ENCODE data around the gene EYA4. TPM values are rescaled to one million over a fixed set of nuclear protein-coding genes. Genes with fewer than 3 reads are reported as not detected.

Gene EYA4
- polyA plus RNA-seq, 1 donor, result 0.21 TPM

DNA sequence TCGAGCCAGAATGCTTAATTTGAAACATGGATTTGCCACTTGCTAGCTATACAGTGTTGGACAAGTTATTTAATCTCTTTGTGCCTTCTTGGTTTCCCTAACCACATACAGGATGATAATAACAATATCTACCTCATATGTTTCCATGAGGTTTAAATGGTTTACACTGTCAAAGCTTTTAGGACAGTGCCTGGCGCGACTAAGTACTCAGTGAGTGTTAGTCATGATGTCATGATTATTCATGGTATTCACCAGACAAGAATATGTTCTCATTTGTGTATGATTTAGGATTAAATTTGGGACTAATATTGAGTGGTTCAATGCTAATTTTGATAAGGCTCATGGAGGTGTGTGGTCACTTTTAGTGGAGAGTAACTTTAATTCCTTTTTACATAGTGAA lies 167.4 kb downstream of the EYA4 start:
- H3K36me3 ChIP-seq (ENCODE audit: control insufficient read depth, insufficient read depth, low read length), result no peaks in the 10 kb centered on the region
- no peak for DNase-seq
- H3K27ac ChIP-seq (ENCODE audit: low read length), result no peak overlapping the region
- WGBS (ENCODE audit: insufficient coverage, low lambda C conversion rate), result 67% methylated on average over 1 of the region's 3 CpGs
- no peaks in the 10 kb centered on the region for H3K27me3 ChIP-seq (ENCODE audit: control insufficient read depth, insufficient read depth, low read length)
- H3K4me3 ChIP-seq (ENCODE audit: low read length), result no peak overlapping the region
- H3K4me1 ChIP-seq (ENCODE audit: control insufficient read depth, insufficient read depth, low read length), result no peaks in the 10 kb centered on the region
- H3K9me3 ChIP-seq (ENCODE audit: control insufficient read depth, low read depth, low read length), result no peaks in the 10 kb centered on the region

DNA sequence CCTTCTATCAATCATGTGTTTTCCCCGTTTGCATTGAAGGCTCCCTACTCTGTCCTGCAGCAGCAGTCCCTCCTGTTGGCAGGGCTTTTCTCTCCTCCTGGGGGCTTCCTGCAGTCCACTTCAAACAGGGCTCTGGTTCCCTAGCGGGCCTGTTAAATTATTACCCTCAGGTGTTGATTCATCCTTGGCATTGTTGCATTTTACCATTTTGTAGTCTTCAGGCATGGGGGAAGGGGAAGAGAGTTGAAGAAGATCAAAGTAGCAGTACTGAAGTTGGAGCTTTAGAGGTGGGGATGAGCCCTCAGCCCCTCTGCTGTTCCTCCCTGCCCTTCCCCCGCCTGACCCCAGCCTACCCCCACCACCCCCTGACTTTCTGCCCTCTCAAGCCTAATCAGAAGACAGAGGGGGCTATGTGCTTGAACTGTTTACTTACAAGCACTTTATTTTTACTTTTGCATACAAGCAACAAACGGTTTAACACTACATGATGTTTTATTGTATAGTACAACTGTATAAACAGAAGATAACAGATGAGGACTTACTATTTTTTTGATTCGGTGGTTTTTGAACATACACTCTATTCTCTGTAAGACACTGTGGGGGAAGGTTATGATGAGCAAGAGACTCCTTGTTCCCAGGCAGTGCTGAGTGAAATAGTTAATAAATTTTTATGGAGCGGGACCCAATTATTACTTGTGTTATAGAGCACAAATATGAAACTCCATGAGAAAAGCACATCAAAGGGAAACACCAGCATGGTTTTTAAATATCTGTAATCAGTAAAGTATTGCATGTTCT lies 169.7 kb downstream of the EYA4 start:
- 33% methylated on average over 3 of the region's 6 CpGs for WGBS (ENCODE audit: insufficient coverage, low lambda C conversion rate)
- no peaks in the 10 kb centered on the region for H3K36me3 ChIP-seq (ENCODE audit: control insufficient read depth, insufficient read depth, low read length)
- H3K27me3 ChIP-seq (ENCODE audit: control insufficient read depth, insufficient read depth, low read length), result no peaks in the 10 kb centered on the region
- H3K4me1 ChIP-seq (ENCODE audit: control insufficient read depth, insufficient read depth, low read length), result no peaks in the 10 kb centered on the region
- DNase-seq, result no peak
- no peak overlapping the region for H3K27ac ChIP-seq (ENCODE audit: low read length)
- no peaks in the 10 kb centered on the region for H3K9me3 ChIP-seq (ENCODE audit: control insufficient read depth, low read depth, low read length)
- no peak overlapping the region for H3K4me3 ChIP-seq (ENCODE audit: low read length)

DNA sequence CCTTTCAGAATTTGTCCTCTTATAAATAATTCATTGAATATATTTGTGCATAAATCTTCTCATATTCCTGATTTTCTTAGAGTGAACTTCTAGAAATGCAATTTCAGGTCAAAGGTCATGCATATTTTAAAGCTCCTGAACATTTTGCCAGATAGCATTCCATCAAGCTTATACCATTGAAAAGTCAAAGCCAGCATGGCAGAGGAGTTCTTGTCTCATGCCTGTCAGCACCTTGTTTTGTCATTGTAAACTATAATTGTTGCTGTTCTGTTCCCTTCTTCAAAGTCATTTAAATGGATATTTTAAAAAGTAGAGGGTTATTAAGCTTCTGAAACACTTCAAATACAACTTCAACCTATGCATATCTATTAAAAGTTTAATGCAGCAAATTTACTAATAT lies 170.6 kb downstream of the EYA4 start:
- Histone ChIP-seq H3K27ac (ENCODE audit: low read length) (no peak overlapping the region), H3K9me3 (ENCODE audit: control insufficient read depth, low read depth, low read length) (no peaks in the 10 kb centered on the region), H3K36me3 (ENCODE audit: control insufficient read depth, insufficient read depth, low read length) (no peaks in the 10 kb centered on the region), H3K4me1 (ENCODE audit: control insufficient read depth, insufficient read depth, low read length) (no peaks in the 10 kb centered on the region), H3K27me3 (ENCODE audit: control insufficient read depth, insufficient read depth, low read length) (no peaks in the 10 kb centered on the region), H3K4me3 (ENCODE audit: low read length) (no peak overlapping the region)
- no peak for DNase-seq

DNA sequence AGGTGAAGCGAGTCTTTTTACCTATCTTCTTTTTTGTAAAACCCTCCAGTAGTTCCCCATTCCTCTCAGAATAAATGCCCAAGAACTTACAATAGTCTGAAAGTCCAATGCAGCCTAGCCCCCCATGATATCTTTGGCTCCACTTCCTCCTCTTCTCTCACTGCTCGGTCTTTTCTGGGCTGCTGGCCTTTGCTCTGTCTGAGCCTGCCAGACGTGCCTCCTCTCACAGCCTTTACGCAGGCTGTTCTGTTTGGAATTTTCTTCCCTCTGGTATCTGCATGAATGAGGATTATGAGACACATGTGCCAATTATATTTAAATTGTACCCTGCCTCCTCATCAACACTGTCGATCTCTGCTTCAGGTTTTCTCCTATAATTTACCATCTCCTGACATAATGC lies 174.1 kb downstream of the EYA4 start:
- no peak for DNase-seq
- Histone ChIP-seq H3K4me3 (ENCODE audit: low read length) (no peak overlapping the region), H3K27ac (ENCODE audit: low read length) (no peak overlapping the region), H3K36me3 (ENCODE audit: control insufficient read depth, insufficient read depth, low read length) (no peaks in the 10 kb centered on the region), H3K9me3 (ENCODE audit: control insufficient read depth, low read depth, low read length) (no peaks in the 10 kb centered on the region), H3K4me1 (ENCODE audit: control insufficient read depth, insufficient read depth, low read length) (no peaks in the 10 kb centered on the region), H3K27me3 (ENCODE audit: control insufficient read depth, insufficient read depth, low read length) (no peaks in the 10 kb centered on the region)
- 80% methylated on average over 1 of the region's 5 CpGs for WGBS (ENCODE audit: insufficient coverage, low lambda C conversion rate)

DNA sequence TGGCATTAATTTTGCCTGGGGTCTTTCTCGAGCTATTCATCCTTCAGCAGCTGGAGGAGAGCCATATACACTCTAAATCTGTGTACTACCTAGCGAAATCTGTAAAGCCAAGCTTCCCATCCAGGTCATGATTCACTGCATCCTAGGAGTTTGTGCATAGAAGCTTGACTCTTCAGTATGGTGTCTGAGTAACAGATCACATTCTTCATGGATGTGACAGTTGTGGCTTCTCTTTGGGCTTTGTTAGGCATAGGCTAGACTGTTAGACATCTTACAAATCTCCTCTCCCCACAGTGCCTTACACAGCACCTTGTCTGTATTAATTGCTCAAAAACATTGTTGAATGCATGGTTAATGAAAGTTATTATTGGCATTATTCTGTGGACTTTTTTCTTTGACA lies 177.0 kb downstream of the EYA4 start:
- H3K4me3 ChIP-seq (ENCODE audit: low read length), result no peak overlapping the region
- no peak overlapping the region for H3K27ac ChIP-seq (ENCODE audit: low read length)
- no peaks in the 10 kb centered on the region for H3K4me1 ChIP-seq (ENCODE audit: control insufficient read depth, insufficient read depth, low read length)
- DNase-seq, result no peak
- no peaks in the 10 kb centered on the region for H3K9me3 ChIP-seq (ENCODE audit: control insufficient read depth, low read depth, low read length)
- H3K36me3 ChIP-seq (ENCODE audit: control insufficient read depth, insufficient read depth, low read length), result no peaks in the 10 kb centered on the region
- no peaks in the 10 kb centered on the region for H3K27me3 ChIP-seq (ENCODE audit: control insufficient read depth, insufficient read depth, low read length)
- no CpG with 5 or more reads among the region's 2 CpGs for WGBS (ENCODE audit: insufficient coverage, low lambda C conversion rate)

DNA sequence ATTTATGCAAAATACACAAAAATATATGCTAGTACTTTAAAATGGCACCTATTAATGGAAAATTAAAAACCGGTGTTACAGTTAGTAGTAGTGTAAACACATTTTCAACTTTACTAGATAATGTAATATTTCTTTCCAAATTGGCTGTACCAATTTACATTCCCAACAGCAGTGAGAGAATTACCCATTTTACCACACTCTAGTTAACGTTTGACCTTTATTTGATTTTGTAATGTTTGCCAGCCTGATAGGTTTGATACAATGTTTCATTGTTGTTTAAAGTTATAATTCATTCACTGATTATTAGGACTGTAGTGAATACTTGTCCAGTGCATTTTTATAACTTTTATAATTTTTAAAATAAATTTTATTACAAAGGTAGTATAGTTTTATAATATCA lies 182.1 kb downstream of the EYA4 start:
- Histone ChIP-seq H3K27me3 (ENCODE audit: control insufficient read depth, insufficient read depth, low read length) (no peaks in the 10 kb centered on the region), H3K4me1 (ENCODE audit: control insufficient read depth, insufficient read depth, low read length) (no peaks in the 10 kb centered on the region), H3K27ac (ENCODE audit: low read length) (no peak overlapping the region), H3K36me3 (ENCODE audit: control insufficient read depth, insufficient read depth, low read length) (no peaks in the 10 kb centered on the region), H3K9me3 (ENCODE audit: control insufficient read depth, low read depth, low read length) (no peaks in the 10 kb centered on the region), H3K4me3 (ENCODE audit: low read length) (no peak overlapping the region)
- 83% methylated on average over 1 of the region's 2 CpGs for WGBS (ENCODE audit: insufficient coverage, low lambda C conversion rate)
- DNase-seq, result no peak

DNA sequence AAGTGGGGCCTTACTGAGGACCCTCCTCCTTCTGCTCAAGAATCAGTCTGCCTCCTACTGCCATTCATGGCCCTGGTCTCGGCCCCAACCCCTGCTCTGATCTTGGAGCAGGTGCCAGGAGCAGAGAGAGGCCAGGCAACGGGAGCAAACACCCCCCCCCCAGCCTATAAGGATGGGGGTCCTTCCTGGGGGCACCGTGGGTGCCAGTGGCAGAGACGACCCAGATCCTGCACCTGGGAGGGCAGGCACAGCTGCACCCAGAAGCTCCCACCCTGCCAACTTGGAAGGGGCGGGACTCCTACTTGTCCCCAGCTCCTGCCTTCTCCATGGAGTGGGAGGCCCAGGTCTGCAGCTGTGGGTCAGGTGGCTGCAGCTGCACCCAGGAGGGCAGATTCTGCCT lies 183.2 kb downstream of the EYA4 start:
- H3K4me1 ChIP-seq (ENCODE audit: control insufficient read depth, insufficient read depth, low read length), result no peaks in the 10 kb centered on the region
- no peaks in the 10 kb centered on the region for H3K9me3 ChIP-seq (ENCODE audit: control insufficient read depth, low read depth, low read length)
- no peaks in the 10 kb centered on the region for H3K36me3 ChIP-seq (ENCODE audit: control insufficient read depth, insufficient read depth, low read length)
- WGBS (ENCODE audit: insufficient coverage, low lambda C conversion rate), result no CpG with 5 or more reads among the region's 5 CpGs
- DNase-seq, result no peak
- H3K4me3 ChIP-seq (ENCODE audit: low read length), result no peak overlapping the region
- H3K27ac ChIP-seq (ENCODE audit: low read length), result no peak overlapping the region
- no peaks in the 10 kb centered on the region for H3K27me3 ChIP-seq (ENCODE audit: control insufficient read depth, insufficient read depth, low read length)

DNA sequence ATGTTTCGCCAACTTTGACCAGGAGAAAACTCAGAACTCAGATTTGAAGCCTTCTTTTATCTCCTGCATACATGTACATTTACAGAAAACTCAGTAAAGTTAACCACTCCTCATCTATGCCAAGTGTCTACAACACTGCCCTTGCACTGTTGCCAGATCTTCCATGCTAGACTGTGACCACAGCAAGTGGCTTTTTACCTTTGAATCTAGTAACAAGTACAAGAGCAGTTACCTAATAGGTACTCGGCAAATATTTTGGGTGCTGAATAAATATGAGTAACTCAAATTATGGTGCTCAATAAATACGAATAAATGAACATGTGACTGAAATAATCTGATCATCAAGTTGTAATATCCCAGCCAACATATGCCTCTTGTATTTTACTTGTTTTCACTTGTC lies 184.9 kb downstream of the EYA4 start:
- Histone ChIP-seq H3K9me3 (ENCODE audit: control insufficient read depth, low read depth, low read length) (no peaks in the 10 kb centered on the region), H3K27me3 (ENCODE audit: control insufficient read depth, insufficient read depth, low read length) (no peaks in the 10 kb centered on the region), H3K27ac (ENCODE audit: low read length) (no peak overlapping the region), H3K4me3 (ENCODE audit: low read length) (no peak overlapping the region), H3K36me3 (ENCODE audit: control insufficient read depth, insufficient read depth, low read length) (no peaks in the 10 kb centered on the region), H3K4me1 (ENCODE audit: control insufficient read depth, insufficient read depth, low read length) (no peaks in the 10 kb centered on the region)
- DNase-seq, result no peak
- WGBS (ENCODE audit: insufficient coverage, low lambda C conversion rate), result 75% methylated on average over 2 of the region's 3 CpGs

DNA sequence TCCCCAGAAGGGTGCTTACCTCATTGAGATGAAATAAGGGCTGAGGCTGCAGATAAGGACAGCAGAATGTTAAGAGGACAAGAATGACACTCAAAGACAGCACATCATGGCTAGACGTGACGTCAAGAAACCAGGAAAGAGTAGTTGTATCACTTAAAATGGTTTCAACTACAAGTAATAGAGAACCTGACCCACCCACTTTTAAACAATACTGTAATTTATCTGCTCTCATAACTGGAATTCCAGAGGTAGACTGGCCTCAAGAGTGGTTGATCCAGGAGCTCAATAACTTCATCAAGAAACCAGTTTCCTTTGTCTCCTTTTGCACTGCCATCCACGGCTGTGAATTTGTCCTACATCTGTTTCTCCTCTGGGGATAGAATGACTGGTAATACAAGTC lies 187.1 kb downstream of the EYA4 start:
- Histone ChIP-seq H3K36me3 (ENCODE audit: control insufficient read depth, insufficient read depth, low read length) (no peaks in the 10 kb centered on the region), H3K4me3 (ENCODE audit: low read length) (no peak overlapping the region), H3K27ac (ENCODE audit: low read length) (no peak overlapping the region), H3K9me3 (ENCODE audit: control insufficient read depth, low read depth, low read length) (no peaks in the 10 kb centered on the region), H3K27me3 (ENCODE audit: control insufficient read depth, insufficient read depth, low read length) (no peaks in the 10 kb centered on the region), H3K4me1 (ENCODE audit: control insufficient read depth, insufficient read depth, low read length) (no peaks in the 10 kb centered on the region)
- WGBS (ENCODE audit: insufficient coverage, low lambda C conversion rate), result 70% methylated on average over 2 of the region's 3 CpGs
- DNase-seq, result no peak

DNA sequence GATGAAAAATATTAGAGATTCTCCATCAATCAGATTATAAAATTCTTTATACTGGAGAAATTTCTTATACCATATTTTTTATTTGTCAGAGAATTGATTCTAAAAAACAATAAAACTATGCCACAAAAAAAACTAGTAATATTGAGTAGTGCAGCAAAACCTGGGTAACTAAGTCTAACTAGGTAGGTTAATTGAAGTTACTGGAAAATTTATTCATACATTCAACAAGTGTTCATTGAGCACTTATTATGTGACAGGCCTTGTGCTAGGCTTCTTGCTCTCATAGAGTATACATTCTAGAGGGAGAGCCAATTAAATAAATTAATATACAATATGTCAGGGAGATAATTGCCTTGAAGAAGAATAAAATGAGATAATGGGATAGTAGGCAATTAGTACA lies 189.4 kb downstream of the EYA4 start:
- no peak for DNase-seq
- H3K4me1 ChIP-seq (ENCODE audit: control insufficient read depth, insufficient read depth, low read length), result no peaks in the 10 kb centered on the region
- H3K36me3 ChIP-seq (ENCODE audit: control insufficient read depth, insufficient read depth, low read length), result no peaks in the 10 kb centered on the region
- H3K27me3 ChIP-seq (ENCODE audit: control insufficient read depth, insufficient read depth, low read length), result no peaks in the 10 kb centered on the region
- H3K27ac ChIP-seq (ENCODE audit: low read length), result no peak overlapping the region
- H3K9me3 ChIP-seq (ENCODE audit: control insufficient read depth, low read depth, low read length), result no peaks in the 10 kb centered on the region
- H3K4me3 ChIP-seq (ENCODE audit: low read length), result no peak overlapping the region

DNA sequence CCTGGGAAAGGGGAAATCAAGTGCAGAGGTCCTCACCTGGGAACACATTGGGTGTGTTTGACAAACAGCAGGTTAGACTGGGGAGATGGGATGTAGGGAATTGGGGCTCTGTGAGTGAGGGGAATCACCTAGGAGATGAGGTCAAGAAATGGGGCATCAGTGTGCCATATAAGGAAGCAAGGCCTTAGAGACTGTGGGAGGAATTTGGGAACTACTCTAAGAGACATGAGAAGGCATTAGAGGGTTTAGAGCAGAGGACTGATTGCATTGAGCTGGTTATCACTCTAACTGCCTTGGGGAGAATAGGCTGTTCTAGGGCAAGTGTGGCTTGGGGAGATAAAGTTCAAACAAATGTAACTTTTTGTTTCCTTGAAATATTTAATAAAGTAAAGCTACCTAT lies 189.9 kb downstream of the EYA4 start:
- DNase-seq, result no peak
- Histone ChIP-seq H3K27me3 (ENCODE audit: control insufficient read depth, insufficient read depth, low read length) (no peaks in the 10 kb centered on the region), H3K4me1 (ENCODE audit: control insufficient read depth, insufficient read depth, low read length) (no peaks in the 10 kb centered on the region), H3K9me3 (ENCODE audit: control insufficient read depth, low read depth, low read length) (no peaks in the 10 kb centered on the region), H3K36me3 (ENCODE audit: control insufficient read depth, insufficient read depth, low read length) (no peaks in the 10 kb centered on the region), H3K27ac (ENCODE audit: low read length) (no peak overlapping the region), H3K4me3 (ENCODE audit: low read length) (no peak overlapping the region)

All from large intestine (tissue), 3 donors.